ENCODE data around the gene KLF17. TPM values are rescaled to one million over a fixed set of nuclear protein-coding genes. Genes with fewer than 3 reads are reported as not detected.

Gene KLF17
- polyA plus RNA-seq, 2 of the 4 experiments (the other 2 are of a cell fraction), result 0.16 to 0.40 TPM

Small RNAs within 50 kb of the gene (small RNA-seq; reads per million reads assigned to genes)
- gene AL035417.1 (0 reads per million in 6 experiments), gene OOSP1P1 (0 reads per million in 6 experiments), gene RF00019 (0 reads per million in 6 experiments), gene RN7SL479P (0 to 0.43 (median 0) reads per million in 6 experiments)

Other genes starting within 250 kb of the KLF17 start
- gene ARTN, start 185.0 kb upstream of the KLF17 start, polyA plus RNA-seq (2011; rRNA removed), result 0.13 and 0.21 TPM in 2 replicates
- gene ARTN, start 185.0 kb upstream of the KLF17 start, polyA plus RNA-seq (2017; fragmentation: RNase III; extraction: RNeasy Plus Mini Kit Qiagen cat#74134 plus additional on column Dnase treatment), result 0.49 to 0.90 TPM (median 0.53 TPM) in 3 replicates
- 8.1 and 12.9 TPM in 2 replicates for gene IPO13, start 171.9 kb upstream of the KLF17 start, polyA plus RNA-seq (2011; rRNA removed)
- gene IPO13, start 171.9 kb upstream of the KLF17 start, polyA plus RNA-seq (2017; fragmentation: RNase III; extraction: RNeasy Plus Mini Kit Qiagen cat#74134 plus additional on column Dnase treatment), result 12.7 to 15.8 TPM (median 14.4 TPM) in 3 replicates
- 41.7 and 43.5 TPM in 2 replicates for gene DPH2, start 148.8 kb upstream of the KLF17 start, polyA plus RNA-seq (2011; rRNA removed)
- gene DPH2, start 148.8 kb upstream of the KLF17 start, polyA plus RNA-seq (2017; fragmentation: RNase III; extraction: RNeasy Plus Mini Kit Qiagen cat#74134 plus additional on column Dnase treatment), result 35.0 to 42.4 TPM (median 38.8 TPM) in 3 replicates
- 97.0 and 104 TPM in 2 replicates for gene ATP6V0B, start 143.9 kb upstream of the KLF17 start, polyA plus RNA-seq (2011; rRNA removed)
- 91.0 to 101 TPM (median 91.2 TPM) in 3 replicates for gene ATP6V0B, start 143.9 kb upstream of the KLF17 start, polyA plus RNA-seq (2017; fragmentation: RNase III; extraction: RNeasy Plus Mini Kit Qiagen cat#74134 plus additional on column Dnase treatment)
- gene B4GALT2, start 139.6 kb upstream of the KLF17 start, polyA plus RNA-seq (2011; rRNA removed), result 19.0 and 21.2 TPM in 2 replicates
- 35.8 to 36.4 TPM (median 36.0 TPM) in 3 replicates for gene B4GALT2, start 139.6 kb upstream of the KLF17 start, polyA plus RNA-seq (2017; fragmentation: RNase III; extraction: RNeasy Plus Mini Kit Qiagen cat#74134 plus additional on column Dnase treatment)
- 2.0 and 2.9 TPM in 2 replicates for gene CCDC24, start 127.2 kb upstream of the KLF17 start, polyA plus RNA-seq (2011; rRNA removed)
- gene CCDC24, start 127.2 kb upstream of the KLF17 start, polyA plus RNA-seq (2017; fragmentation: RNase III; extraction: RNeasy Plus Mini Kit Qiagen cat#74134 plus additional on column Dnase treatment), result 9.3 to 12.5 TPM (median 10.2 TPM) in 3 replicates
- 9.0 and 10.5 TPM in 2 replicates for gene SLC6A9, start 87.4 kb upstream of the KLF17 start, polyA plus RNA-seq (2011; rRNA removed)
- 11.1 to 17.7 TPM (median 17.3 TPM) in 3 replicates for gene SLC6A9, start 87.4 kb upstream of the KLF17 start, polyA plus RNA-seq (2017; fragmentation: RNase III; extraction: RNeasy Plus Mini Kit Qiagen cat#74134 plus additional on column Dnase treatment)
- not detected in 2 replicates for gene KLF18, start 22.8 kb downstream of the KLF17 start, polyA plus RNA-seq (2011; rRNA removed)
- not detected in 3 replicates for gene KLF18, start 22.8 kb downstream of the KLF17 start, polyA plus RNA-seq (2017; fragmentation: RNase III; extraction: RNeasy Plus Mini Kit Qiagen cat#74134 plus additional on column Dnase treatment)
- gene DMAP1, start 94.7 kb downstream of the KLF17 start, polyA plus RNA-seq (2011; rRNA removed), result 28.2 and 28.7 TPM in 2 replicates
- 26.3 to 30.6 TPM (median 26.7 TPM) in 3 replicates for gene DMAP1, start 94.7 kb downstream of the KLF17 start, polyA plus RNA-seq (2017; fragmentation: RNase III; extraction: RNeasy Plus Mini Kit Qiagen cat#74134 plus additional on column Dnase treatment)
- 43.4 and 46.1 TPM in 2 replicates for gene ERI3, start 236.4 kb downstream of the KLF17 start, polyA plus RNA-seq (2011; rRNA removed)
- 43.7 to 44.7 TPM (median 44.1 TPM) in 3 replicates for gene ERI3, start 236.4 kb downstream of the KLF17 start, polyA plus RNA-seq (2017; fragmentation: RNase III; extraction: RNeasy Plus Mini Kit Qiagen cat#74134 plus additional on column Dnase treatment)

All from A549 (cell line).